NCI-H2081 treated with DMSO at 0.1 percent for 48 hours (cell line): ENCODE data around the gene LTBP1.
"Not testable (repeated sequence)": the region's sequence is repeated elsewhere in the genome, so short reads cannot be mapped to it uniquely, and the experiment has no call there.

Experiments
- DNase-seq: peaks from one replicate; lab custom pipeline; 2025; lab: John Stamatoyannopoulos, UW

LTBP1 gene

GRCh38 chr2:33145459-33145858, 198.7 kb downstream of the LTBP1 start:
- DNase-seq: no peak

GRCh38 chr2:33146102-33146501, 199.3 kb downstream of the LTBP1 start:
- no peak for DNase-seq

DNA sequence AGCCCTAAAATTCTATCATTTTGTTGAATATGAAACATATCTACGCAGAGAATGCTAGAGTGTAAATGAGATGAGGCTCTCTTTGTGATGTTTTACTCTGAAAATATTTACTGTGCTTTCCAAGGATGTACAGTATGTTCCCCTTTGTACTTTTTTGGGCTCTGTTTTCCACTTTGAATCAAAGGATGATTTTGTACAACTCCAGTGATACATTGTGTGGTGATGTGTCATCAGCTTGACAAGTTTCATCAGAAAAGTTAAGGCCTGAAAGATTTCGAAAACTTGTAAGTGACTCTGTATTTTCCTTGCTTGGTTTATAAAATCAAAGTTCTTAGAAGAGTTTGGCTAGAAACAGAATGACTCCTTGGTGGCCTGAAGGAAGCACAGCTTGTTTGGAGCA, 206.3 kb downstream of the LTBP1 start:
- no peak for DNase-seq

DNA sequence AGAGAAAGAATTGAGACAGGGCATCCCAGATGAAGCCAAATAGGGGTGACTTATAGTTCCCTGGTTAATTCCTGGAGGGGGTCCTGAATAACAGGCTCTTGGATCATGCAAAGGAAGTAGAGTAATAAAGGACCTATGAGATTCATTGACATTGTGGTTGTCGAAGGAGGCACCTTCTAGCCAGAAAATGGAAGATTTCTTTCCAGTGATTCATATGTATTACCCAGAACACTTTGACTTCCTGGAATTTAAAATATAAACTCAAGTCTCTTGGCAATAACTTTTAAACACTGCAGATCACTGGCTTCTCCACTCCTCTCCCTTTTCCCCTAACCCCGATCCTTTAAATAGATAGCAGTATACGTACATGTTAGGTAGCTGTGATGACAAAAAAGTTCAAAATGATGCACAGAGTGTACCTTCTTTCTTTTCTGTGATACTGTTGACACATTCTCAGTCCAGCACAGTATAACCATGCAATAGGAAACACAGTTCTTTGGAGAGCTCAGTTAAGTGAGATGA, 211.8 kb downstream of the LTBP1 start:
- DNase-seq: no peak

DNA sequence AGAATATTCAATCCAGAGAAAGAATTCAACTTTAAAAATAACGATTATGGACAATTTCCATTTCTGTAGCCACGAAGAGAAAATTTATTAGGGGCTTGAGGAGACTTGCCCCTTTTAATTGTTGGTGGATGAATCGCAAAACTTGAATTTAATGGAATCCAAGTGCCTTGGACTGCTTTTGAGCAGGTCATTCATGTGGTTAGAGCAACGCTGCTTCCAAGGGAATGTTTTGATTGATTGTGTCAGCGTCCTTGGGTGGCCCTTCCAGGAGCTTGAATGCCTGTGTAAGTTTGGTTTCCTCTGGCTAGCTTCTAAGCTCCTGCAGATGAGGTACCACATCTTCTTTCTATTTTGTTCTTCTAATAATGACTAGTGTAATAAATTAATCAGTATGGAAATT, 213.4 kb downstream of the LTBP1 start:
- no peak for DNase-seq

DNA sequence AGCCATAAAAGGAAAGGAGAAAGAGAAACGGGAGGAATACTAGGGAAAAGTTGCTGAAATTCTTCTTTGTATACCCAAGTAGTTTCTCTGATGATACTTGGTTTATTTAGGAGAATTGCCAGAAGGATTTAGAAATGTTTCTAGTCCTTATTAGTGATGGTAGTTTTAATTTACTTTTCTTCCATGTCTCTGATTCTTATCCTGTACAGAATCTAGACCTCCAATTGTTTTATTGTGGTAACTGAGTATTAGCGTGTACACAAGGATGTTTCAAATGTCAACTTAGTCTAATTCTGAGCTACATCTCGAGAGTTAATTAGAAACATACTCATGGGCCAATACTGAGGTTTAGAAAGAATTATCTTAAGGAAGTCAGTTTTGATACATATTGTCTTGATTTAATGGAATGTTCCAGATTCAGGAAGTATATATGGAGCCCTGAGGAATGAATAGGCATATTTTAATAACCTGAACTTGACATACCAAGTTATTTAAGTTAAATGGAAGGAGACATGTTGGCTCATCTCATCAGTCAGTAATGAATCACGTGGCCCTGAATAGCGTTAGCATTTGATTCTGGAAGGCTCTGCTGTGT, 219.6 kb downstream of the LTBP1 start:
- DNase-seq: no peak

DNA sequence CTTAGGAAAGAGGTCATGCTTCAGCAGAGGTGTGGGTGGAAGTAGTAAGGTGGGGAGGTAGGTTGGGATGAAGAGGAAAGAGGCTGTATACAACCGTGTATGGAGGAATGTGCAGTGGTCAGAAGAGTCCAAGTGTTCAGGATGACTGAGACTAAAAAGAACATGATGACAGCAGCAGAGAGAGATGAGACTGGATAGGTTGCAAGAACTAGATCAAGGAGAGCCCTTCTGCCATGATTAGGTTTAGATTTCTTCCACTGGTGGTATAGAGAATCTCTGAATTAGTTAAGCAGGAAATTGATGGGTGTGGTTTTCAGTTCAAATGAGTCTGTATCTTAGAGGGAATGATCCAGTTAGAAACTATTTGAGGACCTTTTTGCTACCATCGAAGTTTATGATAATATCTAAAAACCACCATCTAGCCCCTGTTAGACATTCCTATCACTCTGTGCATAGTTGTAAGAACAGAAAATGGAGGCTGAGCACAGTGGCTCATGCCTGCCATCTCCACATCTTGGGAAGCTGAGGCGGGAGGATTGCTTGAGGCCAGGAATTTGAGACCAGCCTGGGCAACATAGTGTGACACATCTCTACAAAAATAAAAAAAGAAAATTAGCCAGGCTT, 221.0 kb downstream of the LTBP1 start:
- DNase-seq: no peak

- DNase-seq: no peak
Observed at GRCh38 chr2:33168425-33168824, 221.7 kb downstream of the LTBP1 start.

DNA sequence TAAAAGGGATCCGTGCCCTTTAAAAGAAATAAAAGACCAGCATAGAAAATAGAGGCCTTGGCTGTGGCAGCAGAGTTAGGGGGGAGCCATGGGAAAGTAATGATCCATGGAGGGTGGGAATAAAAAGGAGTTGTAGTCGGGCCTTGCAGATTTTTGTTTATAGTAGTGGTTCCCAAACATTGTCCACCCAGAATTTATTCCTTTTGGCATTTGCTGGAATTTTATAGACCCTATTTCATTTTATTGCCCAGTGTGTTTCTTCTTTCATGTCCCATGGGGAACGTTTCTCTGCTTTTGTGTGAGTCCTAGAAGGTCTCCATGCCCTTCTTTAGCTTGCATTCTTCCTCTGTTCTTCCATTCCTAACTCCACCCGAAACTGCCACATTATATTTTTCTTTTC, 222.2 kb downstream of the LTBP1 start:
- no peak for DNase-seq

DNA sequence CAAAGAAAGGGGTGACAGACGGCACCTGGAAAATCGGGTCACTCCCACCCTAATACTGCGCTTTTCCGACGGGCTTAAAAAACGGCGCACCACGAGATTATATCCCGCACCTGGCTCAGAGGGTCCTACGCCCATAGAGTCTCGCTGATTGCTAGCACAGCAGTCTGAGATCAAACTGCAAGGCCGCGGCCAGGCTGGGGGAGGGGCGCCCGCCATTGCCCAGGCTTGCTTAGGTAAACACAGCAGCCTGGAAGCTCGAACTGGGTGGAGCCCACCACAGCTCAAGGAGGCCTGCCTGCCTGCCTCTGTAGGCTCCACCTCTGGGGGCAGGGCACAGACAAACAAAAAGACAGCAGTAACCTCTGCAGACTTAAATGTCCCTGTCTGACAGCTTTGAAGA, 223.5 kb downstream of the LTBP1 start:
- DNase-seq: not testable (repeated sequence)

DNA sequence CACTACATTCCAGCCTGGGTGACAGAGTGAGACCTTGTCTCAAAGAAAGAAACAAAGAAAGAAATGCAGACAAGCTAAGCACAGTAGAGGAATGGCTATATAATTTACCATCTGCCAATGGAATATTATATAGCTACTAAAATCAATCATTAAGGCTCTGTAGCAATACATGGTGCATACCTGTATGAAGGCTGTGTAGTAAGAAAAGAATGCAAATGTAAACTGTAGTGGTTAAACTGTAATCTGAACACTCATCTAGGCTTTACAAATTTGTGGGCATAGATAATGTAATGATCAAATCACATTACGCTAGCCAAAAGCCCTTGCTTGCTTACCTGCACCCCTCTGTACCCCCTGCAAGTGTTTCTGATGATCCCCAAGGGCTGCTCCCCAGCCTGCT, 230.9 kb downstream of the LTBP1 start:
- DNase-seq: no peak

DNA sequence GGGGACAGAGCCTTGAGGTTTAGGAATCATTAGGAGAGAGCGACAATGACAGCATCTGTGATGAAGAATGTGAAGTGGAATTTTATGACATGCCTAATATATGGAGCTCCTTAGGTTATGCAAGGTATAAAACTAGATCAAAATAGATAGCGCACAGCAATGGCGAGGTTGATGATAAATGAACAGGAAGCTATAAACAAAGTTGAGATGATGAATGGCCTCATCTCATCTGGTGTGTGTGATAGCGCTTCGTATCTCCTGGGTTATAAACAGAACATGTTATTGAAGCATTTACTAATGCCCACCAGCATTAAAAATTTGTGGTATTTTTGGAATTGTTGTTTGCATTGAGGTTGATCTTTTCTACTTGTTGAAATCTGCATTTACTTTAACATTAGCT, 231.5 kb downstream of the LTBP1 start:
- no peak for DNase-seq

- DNase-seq: no peak
Observed at GRCh38 chr2:33180915-33181314, 234.2 kb downstream of the LTBP1 start.

- DNase-seq: no peak
Observed at GRCh38 chr2:33181466-33181865, 234.7 kb downstream of the LTBP1 start.

DNA sequence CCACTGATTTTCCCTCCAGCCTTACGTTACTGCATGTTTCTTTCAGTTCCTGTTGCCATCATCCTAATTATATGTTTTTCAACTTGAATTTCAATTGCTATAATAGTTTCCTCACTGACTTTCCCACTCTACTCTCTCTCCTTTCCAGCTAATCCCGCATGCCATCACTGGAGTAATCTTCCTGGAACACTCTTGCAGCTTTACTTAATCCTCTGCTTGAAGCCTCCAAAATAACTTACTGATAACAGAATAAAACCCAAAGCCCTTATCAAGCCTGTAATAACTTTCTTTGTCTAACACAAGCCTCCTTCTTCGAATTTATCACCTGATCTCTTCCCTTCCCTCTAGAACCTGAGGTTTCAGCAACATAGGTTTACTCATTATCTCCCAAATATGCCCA, 237.3 kb downstream of the LTBP1 start:
- no peak for DNase-seq

- no peak for DNase-seq
Observed at GRCh38 chr2:33186937-33187336, 240.2 kb downstream of the LTBP1 start.

GRCh38 chr2:33188799-33189198, 242.0 kb downstream of the LTBP1 start:
- DNase-seq: no peak

GRCh38 chr2:33190393-33190937, 243.7 kb downstream of the LTBP1 start:
- no peak for DNase-seq

DNA sequence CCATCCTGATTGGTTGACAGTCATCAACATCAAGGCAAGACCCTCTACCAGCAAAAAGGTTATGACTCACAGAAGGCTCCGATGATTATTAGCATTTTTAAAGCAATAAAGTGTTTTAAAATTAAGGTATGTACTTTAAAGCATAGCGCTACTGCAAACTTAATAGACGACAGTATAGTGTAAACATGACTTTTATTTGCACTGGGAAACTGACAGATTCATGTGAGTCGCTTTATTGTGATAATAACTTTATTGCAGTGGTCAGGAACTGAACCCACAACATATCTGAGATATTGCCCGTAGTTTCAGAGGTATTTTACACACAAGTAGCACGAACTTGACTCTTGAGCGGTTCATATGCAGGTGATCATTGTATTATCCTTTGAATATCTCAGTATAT, 249.1 kb downstream of the LTBP1 start:
- no peak for DNase-seq

GRCh38 chr2:33196700-33197099, 249.9 kb downstream of the LTBP1 start:
- no peak for DNase-seq

DNA sequence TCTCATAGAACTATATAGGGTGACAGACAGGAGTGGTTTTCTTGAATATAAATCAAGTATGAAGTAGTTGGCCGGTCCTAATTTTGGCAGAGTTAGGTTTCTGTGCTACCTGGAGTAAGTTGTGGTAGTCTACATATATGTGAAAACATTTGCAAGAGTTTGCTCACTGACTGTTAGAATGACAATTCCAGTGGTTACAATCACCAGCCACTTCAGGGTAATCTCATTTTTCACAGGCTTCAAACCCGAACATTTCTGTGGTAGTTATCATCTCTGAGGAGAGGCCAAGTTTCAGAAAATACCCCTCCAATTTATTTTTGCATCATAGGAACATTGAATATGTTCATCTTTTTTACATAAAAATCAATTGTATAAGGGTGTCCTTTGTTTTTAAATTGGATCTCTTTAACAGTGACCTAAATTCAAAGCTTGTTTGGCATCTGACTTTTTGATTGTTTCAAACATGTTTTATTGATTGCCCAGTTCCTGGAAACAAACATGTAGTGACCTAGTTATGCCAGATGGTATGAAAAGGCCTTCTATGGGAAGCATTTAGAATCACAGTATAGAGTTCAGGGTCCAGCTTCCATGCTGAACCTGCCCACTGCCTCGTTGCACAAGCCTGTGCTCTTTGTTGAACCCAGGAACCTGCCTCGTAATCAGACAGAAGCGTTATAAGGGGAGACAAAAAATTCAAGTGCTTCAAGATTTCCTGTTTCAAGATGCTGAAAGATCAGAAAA, 250.6 kb downstream of the LTBP1 start:
- no peak for DNase-seq

DNA sequence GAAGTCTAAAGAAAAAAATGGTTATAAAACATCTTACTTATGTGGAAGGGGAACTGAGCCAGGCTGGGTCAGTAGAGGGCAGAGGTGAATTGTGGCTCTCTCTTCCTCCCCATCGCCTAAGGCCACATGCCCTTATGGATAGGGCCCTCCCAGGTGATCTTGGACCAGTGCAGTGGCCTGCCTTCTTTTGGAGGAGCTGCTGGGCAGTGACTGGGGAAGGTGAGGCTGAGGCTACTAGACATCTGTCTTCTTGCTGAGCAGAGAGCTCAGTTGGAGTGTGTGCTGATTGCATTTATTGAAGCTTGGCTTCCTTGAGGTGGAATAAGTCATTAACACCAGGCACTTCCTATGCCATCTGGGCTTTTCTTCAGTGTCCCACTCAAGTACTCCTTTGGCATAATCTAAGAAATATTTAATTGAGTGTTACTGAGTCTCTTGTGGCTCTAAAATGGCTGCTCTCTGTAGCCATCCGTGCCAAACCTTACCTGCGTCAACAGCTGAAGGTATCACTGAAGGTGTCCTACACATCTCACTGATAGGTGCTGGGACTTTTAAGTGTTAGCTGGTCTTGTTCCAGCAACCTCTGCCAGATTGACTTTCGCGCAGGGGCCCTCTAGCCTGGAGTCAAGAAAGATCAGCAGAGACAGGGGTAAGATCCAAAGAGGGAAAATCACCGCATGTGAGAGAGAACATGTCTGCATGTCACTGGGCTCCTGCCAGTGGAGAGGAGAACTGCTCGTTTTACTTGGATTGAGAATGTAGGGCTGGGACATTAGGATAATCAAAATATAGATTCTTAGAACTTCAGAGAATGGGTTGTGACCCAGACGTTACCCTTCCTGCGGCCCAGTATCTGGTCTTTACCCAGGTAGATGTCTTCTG, 256.1 kb downstream of the LTBP1 start:
- no peak for DNase-seq
